Upper lobe of right lung (tissue), 1 donor: Measurements from ENCODE around the gene DAAM2. TPM values are rescaled to one million over a fixed set of nuclear protein-coding genes. Genes with fewer than 3 reads are reported as not detected.

Experiments used
- ATAC-seq: fragments of 200-7000 bp; cut with Tn5 transposase; one replicate; pipeline ENCODE4 v1.9.1; 2020; ENCODE audit warnings: mild to moderate bottlenecking, moderate library complexity
- DNase-seq: peaks from one replicate; pipeline ENCODE4 v3.0.0-alpha.2; 2020
- H3K27ac ChIP-seq: fragments of 200-600 bp; one replicate; pipeline ENCODE4 v1.8.0; 2022
- H3K27me3 ChIP-seq: fragments of 200-600 bp; one replicate; pipeline ENCODE4 v1.8.0; 2022; ENCODE audit warnings: mild to moderate bottlenecking
- H3K36me3 ChIP-seq: fragments of 200-600 bp; one replicate; pipeline ENCODE4 v1.8.0; 2022
- H3K4me1 ChIP-seq: fragments of 200-600 bp; one replicate; pipeline ENCODE4 v1.8.0; 2022
- H3K4me3 ChIP-seq: fragments of 200-600 bp; one replicate; pipeline ENCODE4 v1.8.0; 2022; ENCODE audit warnings: mild to moderate bottlenecking
- H3K9me3 ChIP-seq: fragments of 200-600 bp; one replicate; pipeline ENCODE4 v1.8.0; 2022
- CTCF ChIP-seq: fragments of 200-600 bp; IDR thresholded peaks from one replicate; pipeline ENCODE4 v1.8.0; 2022; ENCODE audit warnings: antibody characterized with exemption
- intact Hi-C: fragments of 100-400 bp; cut with DNase I; formaldehyde crosslinking; loops from one replicate; pipeline ENCODE4 v1.11.0; 2022
- total RNA-seq: library from RNA; stranded (reverse); fragmentation: NEBNext Ultra II Directional; extraction: Animal tissue kit (Norgen Biotek cat#: 25700); gene quantifications from one replicate; pipeline ENCODE4 v1.2.1, GENCODE V29; 2021
- donor health status: DM: no; HTN: yes; CAD: no; lungs with severe emphysema.

DAAM2 gene
- total RNA-seq, 1 donor from 2014 or later = 34.6 TPM

GRCh38 chr6:39808346-39808745 lies 16.2 kb downstream of the DAAM2 start:
- no peak for ATAC-seq
- Histone ChIP-seq H3K4me3 (no peak overlapping the region), H3K4me1 (peaks cover 3% of the 10 kb centered on the region), H3K36me3 (no peaks in the 10 kb centered on the region), H3K27ac (no peak overlapping the region), H3K27me3 (no peaks in the 10 kb centered on the region), H3K9me3 (no peaks in the 10 kb centered on the region)
- no peak for TF ChIP-seq CTCF
- DNase-seq = no peak
- intact Hi-C loops = no loop called here

- no peak for TF ChIP-seq CTCF
- Histone ChIP-seq H3K9me3 (no peaks in the 10 kb centered on the region), H3K36me3 (no peaks in the 10 kb centered on the region), H3K27me3 (no peaks in the 10 kb centered on the region), H3K4me3 (no peak overlapping the region), H3K27ac (no peak overlapping the region), H3K4me1 (peaks cover 6% of the 10 kb centered on the region)
- ATAC-seq (peak; percentile 62), DNase-seq (no peak)
- intact Hi-C loops = no loop called here
Observed at GRCh38 chr6:39808964-39809363, 16.8 kb downstream of the DAAM2 start.

- H3K4me1 ChIP-seq = peaks cover 6% of the 10 kb centered on the region
Observed at GRCh38 chr6:39811835-39812345, 19.7 kb downstream of the DAAM2 start.

GRCh38 chr6:39812496-39812852 lies 20.3 kb downstream of the DAAM2 start:
- no peaks in the 10 kb centered on the region for H3K27me3 ChIP-seq
- no peak overlapping the region for H3K4me3 ChIP-seq
- ATAC-seq = peak; percentile 56
- H3K9me3 ChIP-seq = no peaks in the 10 kb centered on the region
- peaks cover 6% of the 10 kb centered on the region for H3K4me1 ChIP-seq
- H3K27ac ChIP-seq = peak overlapping the region; percentile 2
- H3K36me3 ChIP-seq = no peaks in the 10 kb centered on the region
- intact Hi-C loops = no loop called here
- no peak for DNase-seq
- TF ChIP-seq CTCF = no peak

More at GRCh38 chr6:39811835-39812345, 19.7 kb downstream of the DAAM2 start:
- Histone ChIP-seq H3K27me3 (no peaks in the 10 kb centered on the region), H3K4me3 (no peak overlapping the region), H3K27ac (no peak overlapping the region), H3K9me3 (no peaks in the 10 kb centered on the region), H3K36me3 (no peaks in the 10 kb centered on the region)
- TF ChIP-seq CTCF = no peak
- no peak for DNase-seq
- intact Hi-C loops = no loop called here
- ATAC-seq = no peak

GRCh38 chr6:39812853-39813533 lies 20.8 kb downstream of the DAAM2 start:
- ATAC-seq = peak; percentile 56
- no peak for DNase-seq
- H3K4me3 ChIP-seq = no peak overlapping the region

More at GRCh38 chr6:39812853-39813533, 20.8 kb downstream of the DAAM2 start:
- no peak for TF ChIP-seq CTCF
- Histone ChIP-seq H3K36me3 (no peaks in the 10 kb centered on the region), H3K4me1 (peaks cover 6% of the 10 kb centered on the region), H3K27ac (peak overlapping the region; percentile 2), H3K27me3 (no peaks in the 10 kb centered on the region), H3K9me3 (no peaks in the 10 kb centered on the region)
- intact Hi-C loops = no loop called here
